Ectodermal cell (in vitro differentiated cells): ENCODE measurements around the gene KIAA1217.
"Not testable (repeated sequence)": the region's sequence is repeated elsewhere in the genome, so short reads cannot be mapped to it uniquely, and the experiment has no call there.

Source experiments
- H3K27ac ChIP-seq: 2 replicates; pipeline ENCODE4 v1.7.0; 2013; ENCODE audit warnings: mild to moderate bottlenecking, low read depth, low read length; ENCODE audit not compliant: insufficient read depth, poor library complexity, severe bottlenecking
- H3K27me3 ChIP-seq: 2 replicates; pipeline ENCODE4 v1.7.0; 2013; ENCODE audit warnings: mild to moderate bottlenecking, low read length; ENCODE audit not compliant: insufficient read depth, control insufficient read depth, poor library complexity, severe bottlenecking
- H3K36me3 ChIP-seq: one replicate; pipeline ENCODE4 v1.7.0; 2013; ENCODE audit warnings: low read length; ENCODE audit not compliant: control insufficient read depth, insufficient read depth
- H3K4me1 ChIP-seq: one replicate; pipeline ENCODE4 v1.7.0; 2013; ENCODE audit warnings: low read length; ENCODE audit not compliant: control insufficient read depth, insufficient read depth
- H3K4me3 ChIP-seq: 2 replicates; pipeline ENCODE4 v1.7.0; 2013; ENCODE audit warnings: low read depth, low read length, control low read depth; ENCODE audit not compliant: insufficient read depth
- H3K9me3 ChIP-seq: 2 replicates; pipeline ENCODE4 v1.7.0; 2013; ENCODE audit warnings: mild to moderate bottlenecking, low read length, moderate library complexity; ENCODE audit not compliant: control insufficient read depth
- WGBS, 2 experiments: methylation state at CpG; one replicate each; pipeline ENCODE4 v1.1.7; 2013; ENCODE audit warnings: missing lambda C conversion rate in 2 of 2; 5-methylcytosine and 5-hydroxymethylcytosine counted together

Gene KIAA1217

GRCh38 chr10:24467605-24468004 lies 258.7 kb downstream of the KIAA1217 start:
- Histone ChIP-seq H3K4me1 (no peaks in the 10 kb centered on the region), H3K27ac (no peak overlapping the region), H3K36me3 (no peaks in the 10 kb centered on the region), H3K27me3 (no peaks in the 10 kb centered on the region), H3K9me3 (no peaks in the 10 kb centered on the region), H3K4me3 (no peak overlapping the region)
- WGBS, 2 experiments = 90 to 96% methylated on average over 1 to 2 of the region's 2 CpGs

GRCh38 chr10:24468281-24468751 lies 259.4 kb downstream of the KIAA1217 start:
- H3K4me3 ChIP-seq = no peak overlapping the region
- 92 to 97% methylated on average over 6 of the region's 6 CpGs for WGBS, 2 experiments
- H3K27me3 ChIP-seq = no peaks in the 10 kb centered on the region
- no peaks in the 10 kb centered on the region for H3K4me1 ChIP-seq
- no peaks in the 10 kb centered on the region for H3K36me3 ChIP-seq
- H3K27ac ChIP-seq = no peak overlapping the region
- no peaks in the 10 kb centered on the region for H3K9me3 ChIP-seq

DNA sequence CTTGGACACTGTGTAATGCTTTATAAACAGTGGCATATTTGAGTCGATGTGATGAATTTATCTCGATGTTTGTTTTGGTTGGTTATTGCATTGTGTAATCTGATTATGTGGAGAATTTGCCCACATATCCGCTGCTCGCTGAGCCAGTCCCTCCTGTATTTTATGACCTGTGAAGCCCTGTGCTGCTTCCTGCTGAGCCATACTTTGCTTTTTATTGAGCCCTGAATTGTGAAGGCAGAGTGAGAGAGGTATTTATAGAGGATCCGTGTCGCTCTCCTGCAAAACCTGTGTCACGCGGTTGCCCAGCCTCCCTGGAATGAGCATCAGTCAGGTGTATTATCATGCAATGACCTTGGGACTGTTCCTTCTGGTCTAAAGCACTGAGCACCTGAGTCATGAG lies 261.1 kb downstream of the KIAA1217 start:
- no peaks in the 10 kb centered on the region for H3K4me1 ChIP-seq
- no peak overlapping the region for H3K27ac ChIP-seq
- WGBS, 2 experiments = 93 to 97% methylated on average over 8 of the region's 8 CpGs
- H3K9me3 ChIP-seq = no peaks in the 10 kb centered on the region
- peaks cover 5% of the 10 kb centered on the region for H3K36me3 ChIP-seq
- no peaks in the 10 kb centered on the region for H3K27me3 ChIP-seq
- H3K4me3 ChIP-seq = no peak overlapping the region

DNA sequence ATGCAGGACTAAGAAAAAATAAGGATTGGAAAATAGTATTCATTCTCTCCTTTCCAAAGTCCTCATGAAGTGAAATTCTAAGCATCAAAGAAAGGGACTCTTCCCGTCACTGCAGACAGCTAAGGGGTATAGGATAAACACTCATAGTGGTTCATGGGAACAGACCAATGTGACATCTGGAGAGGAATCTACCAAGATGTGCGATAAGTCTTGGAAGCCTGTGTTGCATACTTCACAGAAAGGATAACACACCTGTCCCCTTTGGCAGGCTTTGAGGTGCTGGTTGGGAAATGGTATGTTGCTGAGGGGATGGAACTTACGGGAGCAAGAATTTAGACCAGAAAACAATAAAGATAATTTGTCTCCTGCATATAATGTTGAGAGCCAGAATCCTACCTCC lies 266.7 kb downstream of the KIAA1217 start:
- Histone ChIP-seq H3K9me3 (no peaks in the 10 kb centered on the region), H3K27ac (no peak overlapping the region), H3K36me3 (peaks cover 8% of the 10 kb centered on the region), H3K27me3 (no peaks in the 10 kb centered on the region), H3K4me3 (no peak overlapping the region), H3K4me1 (no peaks in the 10 kb centered on the region)
- WGBS, 2 experiments = 89 to 96% methylated on average over 2 to 3 of the region's 3 CpGs

DNA sequence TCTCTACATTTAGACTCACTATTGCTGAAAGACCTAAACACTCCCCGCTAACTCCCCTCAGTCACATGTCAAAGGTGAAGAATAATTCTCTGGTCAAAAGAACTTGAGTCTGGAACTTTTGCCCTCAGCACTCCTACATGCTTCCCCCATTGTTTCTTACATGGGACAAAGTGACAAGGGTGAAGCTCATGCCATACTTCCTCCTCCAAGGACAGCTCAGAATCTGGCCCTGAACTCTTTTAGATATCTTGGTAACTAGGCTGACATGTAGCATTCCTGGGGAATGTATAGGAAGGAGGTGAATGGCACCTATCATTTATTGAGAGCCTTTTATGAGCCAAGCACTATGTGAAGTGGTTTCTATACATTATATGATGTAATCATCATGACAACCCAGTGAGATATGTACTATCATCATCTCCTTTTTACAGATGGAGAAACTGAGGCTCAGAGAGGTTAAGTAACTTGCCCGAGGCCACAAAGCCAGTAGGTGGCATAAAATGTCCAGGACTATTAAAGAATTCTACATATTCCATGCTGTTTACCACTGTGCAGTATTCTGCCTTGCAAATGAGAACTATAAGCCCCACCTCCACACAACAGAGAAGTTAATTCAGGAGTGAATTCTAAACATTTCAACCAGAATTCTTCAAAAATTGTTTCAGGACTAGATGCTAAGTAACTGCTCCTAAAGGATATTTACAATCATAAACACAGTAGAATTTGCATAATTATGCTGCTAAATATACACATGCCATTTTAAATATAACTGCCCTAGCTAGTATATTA lies 268.2 kb downstream of the KIAA1217 start:
- Histone ChIP-seq H3K9me3 (no peaks in the 10 kb centered on the region), H3K27ac (no peak overlapping the region), H3K4me1 (no peaks in the 10 kb centered on the region), H3K36me3 (peaks cover 8% of the 10 kb centered on the region), H3K27me3 (no peaks in the 10 kb centered on the region), H3K4me3 (no peak overlapping the region)
- 92 to 95% methylated on average over 2 of the region's 2 CpGs for WGBS, 2 experiments

- Histone ChIP-seq H3K27me3 (no peaks in the 10 kb centered on the region), H3K27ac (no peak overlapping the region), H3K4me1 (no peaks in the 10 kb centered on the region), H3K36me3 (peaks cover 8% of the 10 kb centered on the region), H3K4me3 (no peak overlapping the region), H3K9me3 (no peaks in the 10 kb centered on the region)
- 93 to 95% methylated on average over 2 of the region's 3 CpGs for WGBS, 2 experiments
Measured at GRCh38 chr10:24477915-24478314, 269.0 kb downstream of the KIAA1217 start.

DNA sequence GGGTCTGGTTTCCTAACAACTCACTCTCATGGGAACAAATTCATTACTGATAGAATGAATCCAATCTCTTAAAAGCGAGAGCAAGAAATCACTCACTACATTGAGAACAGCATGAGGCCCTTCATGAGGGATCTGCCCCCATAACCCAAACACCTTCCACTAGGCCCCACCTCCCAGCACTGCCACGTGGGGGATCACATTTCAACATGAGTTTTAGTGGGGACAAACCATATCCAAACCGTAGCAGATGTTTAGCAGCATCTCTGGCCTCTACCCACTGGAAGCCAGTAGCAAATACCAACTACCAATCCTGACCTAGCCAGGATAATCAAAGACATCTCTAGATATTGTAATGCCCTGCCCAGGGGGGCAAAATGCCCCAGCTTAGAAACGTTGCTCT lies 270.9 kb downstream of the KIAA1217 start:
- 79 to 84% methylated on average over 3 to 4 of the region's 4 CpGs for WGBS, 2 experiments
- Histone ChIP-seq H3K27me3 (no peaks in the 10 kb centered on the region), H3K27ac (no peak overlapping the region), H3K9me3 (no peaks in the 10 kb centered on the region), H3K4me1 (no peaks in the 10 kb centered on the region), H3K4me3 (no peak overlapping the region), H3K36me3 (peaks cover 4% of the 10 kb centered on the region)

- no peaks in the 10 kb centered on the region for H3K4me1 ChIP-seq
- H3K36me3 ChIP-seq = peaks cover under 1% of the 10 kb centered on the region
- no peaks in the 10 kb centered on the region for H3K27me3 ChIP-seq
- no peak overlapping the region for H3K4me3 ChIP-seq
- H3K27ac ChIP-seq = no peak overlapping the region
- WGBS, 2 experiments = 96 to 99% methylated on average over 3 of the region's 3 CpGs
- H3K9me3 ChIP-seq = no peaks in the 10 kb centered on the region
Measured at GRCh38 chr10:24480447-24480846, 271.5 kb downstream of the KIAA1217 start.

GRCh38 chr10:24481241-24481640 lies 272.3 kb downstream of the KIAA1217 start:
- Histone ChIP-seq H3K27ac (no peak overlapping the region), H3K27me3 (no peaks in the 10 kb centered on the region), H3K36me3 (no peaks in the 10 kb centered on the region), H3K9me3 (no peaks in the 10 kb centered on the region), H3K4me1 (no peaks in the 10 kb centered on the region), H3K4me3 (no peak overlapping the region)
- WGBS, 2 experiments = 88 to 92% methylated on average over 6 of the region's 6 CpGs

DNA sequence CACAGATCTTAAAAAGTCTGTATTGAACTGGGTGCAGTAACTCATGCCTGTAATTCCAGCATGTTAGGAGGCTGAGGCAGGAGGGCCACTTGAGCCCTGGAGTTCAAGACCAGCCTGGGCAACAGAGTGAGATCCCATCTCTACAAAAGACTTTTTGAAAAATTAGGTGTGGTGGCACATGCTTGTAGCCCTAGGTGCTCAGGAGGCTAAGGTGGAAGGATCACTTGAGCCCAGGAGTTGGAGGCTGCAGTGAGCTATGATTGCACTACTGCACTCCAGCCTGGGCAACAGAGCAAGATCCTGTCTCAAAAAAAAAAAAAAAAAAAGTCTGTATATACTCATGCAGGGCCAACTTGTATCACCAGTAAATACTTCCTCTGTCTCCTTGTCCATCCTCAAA lies 273.8 kb downstream of the KIAA1217 start:
- H3K4me1 ChIP-seq, H3K36me3 ChIP-seq, H3K27me3 ChIP-seq, H3K4me3 ChIP-seq, H3K27ac ChIP-seq, H3K9me3 ChIP-seq: not testable (repeated sequence)
